SKM-1 treated with dmso at 0.1 percent for 144 hours (cell line): ENCODE results near the gene FTO.

Experiments
- DNase-seq: peaks from one replicate; lab custom pipeline; 2025; ENCODE audit not compliant: unreplicated experiment; lab: John Stamatoyannopoulos, UW

Gene FTO

GRCh38 chr16:53780051-53780450 is 76.1 kb downstream of the FTO start:
- no peak for DNase-seq

DNA sequence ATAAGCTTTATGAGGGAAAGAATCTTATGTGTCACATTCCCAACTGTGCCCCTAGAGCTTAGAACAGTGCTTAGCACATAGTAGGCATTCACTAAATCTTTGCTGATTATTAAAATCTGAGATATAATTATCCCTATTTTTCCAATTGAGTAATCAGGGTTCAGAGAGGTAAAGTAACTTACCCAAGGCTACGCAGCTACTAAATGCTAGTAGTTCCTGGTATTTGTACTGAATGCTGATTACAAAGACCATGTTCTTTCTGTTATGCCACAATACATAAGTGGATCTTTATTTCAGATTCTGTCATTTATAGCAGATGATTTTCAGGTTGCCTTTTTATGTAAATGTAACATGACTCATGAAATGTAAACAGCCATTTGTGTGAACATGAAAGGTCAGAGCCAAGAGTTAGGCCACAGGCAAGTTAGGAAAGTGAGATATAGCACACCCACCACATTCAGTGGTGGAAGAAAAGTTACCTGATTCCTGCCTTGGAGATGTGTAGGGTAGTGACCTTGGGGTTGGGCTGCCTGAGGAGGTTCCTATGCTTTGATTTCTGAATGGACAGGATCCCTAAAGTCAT is 77.2 kb downstream of the FTO start:
- DNase-seq: no peak

DNA sequence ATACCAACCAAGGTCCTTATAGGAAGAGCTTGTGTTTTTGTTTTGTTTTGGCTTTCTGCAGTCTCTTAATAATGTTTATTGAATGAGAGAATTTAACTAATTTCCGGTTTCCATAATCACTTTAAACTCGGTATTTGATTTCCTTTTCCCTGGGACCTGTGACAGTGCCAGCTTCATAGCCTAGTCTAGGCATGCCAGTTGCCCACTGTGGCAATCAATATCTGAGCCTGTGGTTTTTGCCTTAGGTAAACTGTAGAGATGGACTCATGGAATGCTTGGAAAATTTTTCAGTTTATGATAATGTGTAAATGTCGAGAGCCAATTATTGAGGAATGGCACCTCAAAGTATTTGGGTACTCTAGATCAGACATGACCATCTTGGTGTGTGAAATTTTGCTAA is 78.2 kb downstream of the FTO start:
- no peak for DNase-seq

GRCh38 chr16:53784291-53784690 is 80.3 kb downstream of the FTO start:
- DNase-seq: no peak

- no peak for DNase-seq
Measured at GRCh38 chr16:53785044-53785443, 81.1 kb downstream of the FTO start.

GRCh38 chr16:53785916-53786315 is 82.0 kb downstream of the FTO start:
- no peak for DNase-seq

DNA sequence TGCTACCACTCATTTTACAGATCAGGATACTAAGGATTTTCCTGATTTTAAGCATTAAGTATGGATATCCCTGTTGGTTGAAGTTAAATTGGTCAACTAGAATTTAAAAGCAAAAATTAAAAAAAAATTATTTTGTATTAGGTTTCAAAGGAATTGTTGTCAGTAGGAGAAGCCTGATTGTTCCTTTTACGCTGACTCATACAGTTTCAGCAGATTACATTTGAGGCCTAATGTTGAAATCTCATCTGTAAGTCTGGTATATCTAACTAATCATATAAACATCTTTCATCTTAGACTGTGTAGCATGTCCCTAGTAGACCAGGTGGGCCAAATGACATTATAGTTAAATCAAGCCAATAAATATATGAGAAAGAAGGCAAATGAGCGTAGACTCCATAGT is 83.5 kb downstream of the FTO start:
- DNase-seq: no peak

DNA sequence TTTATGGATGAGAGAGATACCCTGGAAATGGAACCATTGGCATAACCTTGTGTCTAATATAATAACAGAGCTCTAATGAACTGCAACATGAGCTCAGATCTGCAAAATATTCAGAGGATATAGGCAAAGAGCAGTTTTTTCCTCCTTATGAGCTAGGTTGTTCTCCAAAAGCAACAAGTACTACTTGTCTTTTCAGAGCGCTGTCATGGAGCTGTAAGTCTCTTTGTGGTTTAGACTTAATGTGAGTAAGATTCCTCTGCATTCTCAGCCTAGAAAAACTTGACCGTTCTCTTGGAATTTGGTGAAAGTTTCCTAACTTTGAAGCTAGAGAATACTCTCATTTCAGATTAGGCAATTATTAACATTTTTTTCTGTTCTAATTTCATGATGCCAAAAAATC is 85.2 kb downstream of the FTO start:
- DNase-seq: no peak

- DNase-seq: no peak
Measured at GRCh38 chr16:53792161-53792951, 88.4 kb downstream of the FTO start.

GRCh38 chr16:53803451-53803850 is 99.5 kb downstream of the FTO start:
- DNase-seq: no peak

DNA sequence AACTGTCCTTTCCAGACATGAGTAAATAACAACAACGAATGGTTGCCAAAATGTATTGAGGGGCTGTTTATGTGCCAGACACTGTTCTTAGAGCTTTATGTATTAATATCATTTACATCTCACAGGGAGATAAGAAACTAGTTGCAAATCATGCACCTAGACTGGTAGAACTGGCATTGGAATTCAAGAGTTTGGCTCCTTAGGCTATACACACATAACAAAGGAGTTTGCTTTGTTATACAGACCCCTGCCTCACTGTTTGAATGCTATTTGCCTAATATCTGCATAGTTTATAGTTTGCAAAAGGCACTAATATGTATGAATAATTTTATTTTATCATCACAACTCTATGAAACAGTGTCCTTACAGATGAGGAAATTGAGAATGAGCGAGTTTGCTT is 100.0 kb downstream of the FTO start:
- DNase-seq: no peak

DNA sequence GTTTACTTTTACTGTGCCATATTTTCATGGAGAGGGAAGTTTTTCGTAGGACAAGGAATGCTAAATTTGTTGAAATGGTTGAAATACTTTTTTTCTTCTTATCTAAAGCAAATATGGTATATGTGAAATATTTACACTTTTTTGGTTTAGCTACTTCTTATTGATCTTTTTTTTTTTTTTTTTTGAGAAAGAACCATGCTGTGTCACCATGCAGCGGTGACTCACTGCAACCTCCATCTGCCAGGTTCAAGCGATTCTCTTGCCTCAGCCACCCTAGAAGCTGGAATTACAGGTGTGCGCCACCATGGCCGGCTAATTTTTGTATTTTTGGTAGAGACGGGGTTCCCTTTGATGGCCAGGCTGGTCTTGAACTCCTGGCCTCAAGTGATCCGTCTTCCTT is 100.5 kb downstream of the FTO start:
- no peak for DNase-seq

DNA sequence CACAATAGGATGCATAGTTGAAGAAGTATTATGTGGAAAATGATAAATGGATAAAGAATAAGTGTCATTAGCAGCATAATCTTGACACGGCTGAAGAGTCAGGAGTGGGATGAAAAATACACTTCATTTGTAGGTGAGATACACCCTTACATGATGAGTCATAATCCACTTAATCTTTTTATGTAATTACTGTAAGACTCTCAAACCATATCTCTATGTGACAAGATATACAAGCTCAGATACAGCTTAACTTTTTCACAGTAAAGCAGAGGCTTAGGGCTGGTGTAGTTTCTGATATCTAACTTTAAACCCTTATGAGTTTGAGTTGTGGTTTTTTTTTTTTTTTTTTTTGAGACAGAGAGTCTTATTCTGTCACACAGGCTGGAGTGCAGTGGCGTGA is 101.2 kb downstream of the FTO start:
- no peak for DNase-seq

GRCh38 chr16:53805752-53806151 is 101.8 kb downstream of the FTO start:
- DNase-seq: no peak

DNA sequence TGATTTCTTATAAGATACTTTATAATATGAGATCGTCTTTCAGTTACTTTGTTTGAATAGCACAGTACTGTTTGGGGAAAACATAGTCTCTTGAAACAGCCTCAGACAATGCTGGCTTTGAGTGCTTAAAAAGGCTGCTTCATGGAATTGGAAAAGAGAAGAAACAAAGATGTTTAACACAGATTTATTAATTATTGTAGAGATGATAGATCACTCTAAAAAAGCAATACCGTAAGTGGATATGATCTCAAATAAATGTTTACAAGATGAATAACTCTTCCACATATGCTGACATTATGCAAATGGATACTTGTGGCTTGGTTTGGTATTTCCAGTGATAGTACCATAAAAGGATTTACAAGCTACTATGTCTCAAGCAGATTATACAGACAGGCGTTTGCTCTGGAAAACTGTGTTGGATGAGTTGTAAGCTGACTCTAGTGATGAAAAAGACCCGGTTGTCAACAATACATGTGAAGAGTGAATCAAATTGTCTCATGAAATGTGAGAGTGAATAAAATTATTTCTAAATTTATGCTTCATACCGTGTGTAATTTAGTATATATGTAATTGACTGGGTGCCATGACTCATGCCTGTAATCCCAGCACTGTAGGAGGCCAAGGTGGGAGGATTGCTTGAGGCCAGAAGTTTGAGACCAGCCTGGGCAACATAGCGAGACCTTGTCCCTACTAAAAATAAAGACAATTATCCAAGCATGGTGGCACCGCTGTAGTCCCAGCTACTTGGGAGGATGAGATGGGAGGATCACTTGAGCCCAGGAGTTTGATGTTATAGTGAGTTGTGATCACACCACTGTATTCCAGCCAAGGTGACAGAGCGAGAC is 105.4 kb downstream of the FTO start:
- DNase-seq: no peak

DNA sequence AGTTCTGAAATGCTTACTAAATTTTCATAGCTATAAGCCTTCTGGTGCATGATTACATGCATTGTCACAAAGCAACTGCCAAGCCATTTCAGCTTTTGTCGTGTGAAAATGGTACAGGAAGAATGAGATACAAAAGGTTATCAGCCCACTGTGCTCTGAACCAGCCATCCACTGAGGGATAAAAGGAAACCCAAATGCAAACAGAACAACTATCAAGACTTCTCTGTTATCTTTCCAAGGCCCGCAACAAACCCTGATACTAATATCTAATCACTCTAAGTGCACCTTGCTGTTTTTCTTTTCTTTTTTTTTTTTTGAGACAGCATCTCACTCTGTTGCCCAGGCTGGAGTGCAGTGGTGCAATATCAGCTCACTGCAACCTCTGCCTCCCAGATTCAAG is 109.0 kb downstream of the FTO start:
- DNase-seq: no peak

DNA sequence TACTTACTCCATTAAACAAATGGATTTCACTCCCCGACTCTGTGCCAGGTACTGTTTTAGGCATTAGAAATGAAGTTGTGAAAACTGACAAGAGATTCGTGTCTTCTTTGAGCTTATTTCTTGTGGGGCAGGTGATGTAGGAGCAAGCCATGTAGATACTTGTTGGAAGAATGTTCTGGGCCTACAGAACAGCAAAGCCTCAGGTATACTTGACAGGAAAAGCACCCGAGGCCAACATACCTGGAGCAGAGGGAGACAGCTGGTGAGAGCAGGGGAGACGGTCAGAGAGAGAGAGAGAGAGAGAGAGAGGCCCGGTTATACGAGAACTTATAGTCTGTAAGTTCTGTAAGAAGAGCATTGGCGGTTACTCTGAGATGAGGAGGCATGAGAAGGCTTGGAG is 110.8 kb downstream of the FTO start:
- no peak for DNase-seq

DNA sequence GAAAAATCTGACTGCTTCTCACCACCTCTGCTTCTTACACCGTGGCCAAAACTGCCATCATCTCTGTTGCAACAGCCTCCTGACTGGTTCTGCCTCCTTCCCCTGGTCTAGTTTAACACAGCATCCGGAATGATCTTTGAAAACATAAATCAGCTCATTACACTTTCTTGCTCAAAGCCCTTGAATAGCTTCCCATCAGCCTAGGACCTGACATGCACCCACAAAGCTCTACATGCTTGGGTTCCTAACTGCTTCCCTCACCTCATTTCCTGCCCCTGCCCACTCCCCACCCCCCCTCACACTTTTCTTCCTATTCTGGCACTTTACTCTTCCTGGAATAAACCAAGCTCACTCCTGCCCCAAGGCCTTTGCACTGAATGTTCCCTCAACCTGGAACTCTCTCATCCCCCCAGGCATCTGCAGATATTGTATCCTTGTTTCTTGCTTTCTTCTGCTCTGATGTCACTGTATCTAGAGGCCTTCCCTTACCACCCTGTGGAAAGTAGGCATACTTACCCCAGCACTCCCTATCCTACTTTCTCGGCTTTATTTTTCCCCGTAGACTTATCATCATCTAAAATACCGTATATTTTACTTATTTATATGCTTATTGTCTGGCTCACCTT is 112.4 kb downstream of the FTO start:
- DNase-seq: no peak

DNA sequence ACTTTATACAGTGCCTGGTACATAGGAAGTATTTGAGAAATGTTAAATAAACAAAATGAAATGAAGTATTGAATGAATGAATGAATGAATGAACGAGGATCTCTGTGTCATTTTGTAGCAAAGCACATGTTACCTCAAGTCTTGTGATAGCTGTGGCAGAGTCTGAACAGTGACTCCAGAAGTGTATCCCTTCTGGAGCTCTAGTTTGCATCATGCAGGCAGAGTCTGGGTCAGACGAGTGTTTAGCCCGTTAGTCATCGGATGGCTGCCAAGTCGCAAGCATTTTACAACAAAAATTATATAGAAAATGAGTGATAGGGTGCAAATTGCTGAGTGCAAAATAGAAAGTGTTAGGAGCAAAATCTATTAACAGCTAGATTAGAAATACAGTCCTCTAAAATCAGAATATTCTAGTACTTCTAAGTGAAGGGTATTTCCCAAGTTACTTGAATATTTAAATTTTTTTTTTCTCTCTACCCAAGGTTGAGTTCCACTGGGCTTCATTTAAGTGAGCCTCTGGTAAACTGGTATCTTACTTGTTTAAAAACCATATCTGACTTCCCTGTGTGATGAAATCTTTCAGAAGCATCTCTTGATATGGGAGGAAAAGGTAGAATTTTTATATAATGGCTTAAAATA is 113.3 kb downstream of the FTO start:
- DNase-seq: no peak

GRCh38 chr16:53817812-53818550 is 114.0 kb downstream of the FTO start:
- DNase-seq: no peak
